HG02938 (cell line): ENCODE data around the gene CRACDL.

Experiments used
- ATAC-seq: cut with Tn5 transposase; IDR thresholded peaks from one replicate; pipeline ENCODE4 v1.9.1; 2021; ENCODE audit warnings: mild to moderate bottlenecking, moderate library complexity; ENCODE audit not compliant: unreplicated experiment

Gene CRACDL

GRCh38 chr2:98867539-98868309 lies 68.3 kb downstream of the CRACDL start:
- no peak for ATAC-seq

GRCh38 chr2:98866033-98866432 lies 70.0 kb downstream of the CRACDL start:
- no peak for ATAC-seq

DNA sequence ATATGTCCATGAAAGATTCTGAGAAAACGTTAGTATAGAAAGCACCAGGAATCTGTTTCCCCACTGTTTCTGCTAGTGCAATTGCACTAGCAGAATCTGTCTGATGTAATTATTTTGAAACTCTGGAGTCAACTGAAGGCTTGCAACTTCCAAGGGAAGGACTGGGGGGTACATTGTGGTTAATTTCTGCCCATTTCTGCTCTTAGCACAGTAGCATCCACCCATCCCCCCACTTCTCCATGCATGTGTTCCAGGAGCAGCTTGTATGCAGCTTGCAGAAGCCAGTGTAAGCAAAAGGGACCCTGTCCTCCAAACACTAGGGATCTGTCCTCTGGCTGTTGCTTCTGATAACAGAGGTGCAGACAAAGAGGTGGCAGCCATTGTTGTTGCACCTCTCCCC lies 74.4 kb downstream of the CRACDL start:
- ATAC-seq = no peak

GRCh38 chr2:98859323-98859722 lies 76.7 kb downstream of the CRACDL start:
- ATAC-seq = no peak

GRCh38 chr2:98857001-98857400 lies 79.0 kb downstream of the CRACDL start:
- ATAC-seq = no peak

GRCh38 chr2:98854682-98855081 lies 81.3 kb downstream of the CRACDL start:
- no peak for ATAC-seq

GRCh38 chr2:98852932-98853331 lies 83.1 kb downstream of the CRACDL start:
- ATAC-seq = no peak

- ATAC-seq = no peak
Measured at GRCh38 chr2:98850074-98850473, 86.0 kb downstream of the CRACDL start.

- ATAC-seq = no peak
Measured at GRCh38 chr2:98849113-98849512, 86.9 kb downstream of the CRACDL start.

GRCh38 chr2:98847853-98848252 lies 88.2 kb downstream of the CRACDL start:
- no peak for ATAC-seq

GRCh38 chr2:98846041-98846440 lies 90.0 kb downstream of the CRACDL start:
- no peak for ATAC-seq

DNA sequence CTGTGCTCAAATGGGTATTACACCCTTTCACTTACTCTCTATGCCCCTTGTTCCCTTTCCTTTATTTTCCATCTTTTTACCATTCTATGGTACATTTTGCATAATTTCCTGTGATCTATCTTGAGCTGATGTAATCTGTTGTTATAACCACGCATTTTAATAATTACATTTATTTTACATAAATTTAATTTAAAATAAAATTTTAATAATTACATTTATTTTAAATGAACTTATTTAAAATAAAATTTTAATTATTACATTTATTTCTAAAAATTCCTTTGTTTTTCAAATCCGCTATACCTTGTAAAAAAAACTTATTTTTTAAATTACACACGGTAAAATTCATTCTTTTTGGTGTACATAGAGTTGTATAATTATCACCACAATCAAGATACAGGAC lies 93.9 kb downstream of the CRACDL start:
- ATAC-seq = no peak

DNA sequence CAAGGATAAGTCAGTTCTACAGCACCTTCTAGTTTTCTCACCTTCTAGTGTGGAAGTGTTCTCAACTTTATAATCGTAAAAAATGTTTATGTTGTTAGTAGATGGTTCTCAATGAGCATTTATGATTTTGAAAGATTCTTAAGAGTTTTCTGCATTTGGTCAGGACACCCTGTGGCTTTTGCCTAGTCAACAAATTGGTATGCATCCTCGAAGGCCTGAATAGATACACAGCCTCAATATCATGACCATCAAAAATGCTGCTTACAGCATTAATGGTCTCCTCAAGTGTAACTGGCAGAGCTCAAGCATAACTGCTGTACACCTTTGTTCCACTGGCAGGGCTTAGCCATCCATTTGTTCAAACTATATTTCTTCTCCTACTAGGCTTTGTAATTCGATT lies 96.7 kb downstream of the CRACDL start:
- ATAC-seq = no peak

DNA sequence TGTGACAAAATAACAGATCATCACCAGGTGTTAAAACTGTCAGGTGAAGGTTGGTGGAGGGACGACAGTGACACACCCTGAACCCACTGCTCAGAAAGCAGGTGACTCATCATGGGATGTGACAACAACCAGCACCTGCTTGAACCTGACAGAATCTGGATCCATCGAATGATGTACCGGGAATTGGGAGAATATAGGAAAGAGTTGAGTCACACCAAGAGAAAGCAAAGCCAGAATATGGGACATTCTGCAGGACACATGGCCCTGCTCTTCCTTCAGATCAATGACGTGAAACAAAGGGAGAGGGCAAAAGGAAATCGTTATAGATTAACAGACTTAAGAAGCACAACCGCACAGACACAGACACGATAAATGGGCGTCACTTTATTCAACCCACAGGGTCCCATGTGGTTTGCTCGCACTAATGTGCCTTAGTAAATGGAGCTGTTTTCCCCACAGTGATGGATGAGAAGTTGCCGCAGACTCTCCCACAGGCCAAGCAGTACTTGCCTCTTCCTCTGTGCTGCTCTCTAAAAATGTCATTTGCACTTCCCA lies 100.1 kb downstream of the CRACDL start:
- ATAC-seq = no peak

GRCh38 chr2:98833917-98834263 lies 102.1 kb downstream of the CRACDL start:
- ATAC-seq = no peak

DNA sequence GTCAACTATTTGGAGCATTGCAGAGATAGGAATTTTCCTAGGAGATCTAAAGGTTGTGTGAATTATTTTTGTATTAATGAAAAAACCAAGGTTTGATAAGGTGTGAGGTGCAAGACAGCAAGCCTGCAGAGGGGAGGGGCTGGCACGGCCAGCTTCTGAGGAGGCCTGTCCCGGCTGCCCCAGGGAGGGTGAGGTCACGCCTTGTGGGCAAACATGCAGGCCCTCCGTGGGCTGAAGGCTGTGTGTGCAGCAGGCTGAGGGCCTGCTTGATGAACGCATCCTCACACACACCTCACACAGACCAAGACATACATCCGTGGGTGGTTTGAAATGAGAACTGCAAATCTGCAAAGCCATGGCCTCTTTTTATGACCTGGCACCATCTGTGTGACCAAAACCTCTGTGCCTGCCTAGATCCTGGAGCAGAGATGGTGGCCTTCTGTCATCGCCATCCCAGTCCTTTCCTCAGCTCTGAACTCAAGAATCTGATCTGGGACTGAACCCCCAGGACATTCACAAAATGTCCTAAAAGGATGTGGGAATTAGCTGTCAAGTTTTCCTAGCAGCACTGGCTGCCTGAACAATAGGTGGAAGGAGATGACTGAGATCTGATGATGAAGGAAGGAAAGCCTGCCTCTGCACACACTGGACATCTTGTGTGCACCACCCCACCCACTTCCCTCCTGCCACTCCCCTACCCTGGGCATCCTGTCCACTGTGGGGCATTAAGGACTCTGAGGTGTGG lies 102.7 kb downstream of the CRACDL start:
- ATAC-seq = no peak

DNA sequence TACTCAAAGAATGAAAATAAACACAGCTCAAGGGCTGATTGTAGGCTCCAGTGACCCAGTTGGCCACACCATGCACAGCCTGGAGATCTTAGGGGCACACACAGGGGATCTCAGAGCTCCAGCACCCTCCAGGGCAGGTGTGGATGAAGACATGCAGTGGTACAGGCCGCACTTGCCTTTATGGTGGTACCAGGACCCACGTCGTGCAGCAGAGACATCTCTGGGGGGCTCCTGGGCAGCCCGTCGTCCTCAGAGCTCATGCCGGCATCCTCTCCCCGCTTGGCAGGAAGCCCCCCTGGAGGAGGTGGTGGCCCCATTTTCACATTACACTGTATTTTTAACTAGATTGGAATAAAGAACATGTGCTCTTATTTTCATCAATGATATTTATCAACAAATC lies 103.9 kb downstream of the CRACDL start:
- ATAC-seq = no peak

DNA sequence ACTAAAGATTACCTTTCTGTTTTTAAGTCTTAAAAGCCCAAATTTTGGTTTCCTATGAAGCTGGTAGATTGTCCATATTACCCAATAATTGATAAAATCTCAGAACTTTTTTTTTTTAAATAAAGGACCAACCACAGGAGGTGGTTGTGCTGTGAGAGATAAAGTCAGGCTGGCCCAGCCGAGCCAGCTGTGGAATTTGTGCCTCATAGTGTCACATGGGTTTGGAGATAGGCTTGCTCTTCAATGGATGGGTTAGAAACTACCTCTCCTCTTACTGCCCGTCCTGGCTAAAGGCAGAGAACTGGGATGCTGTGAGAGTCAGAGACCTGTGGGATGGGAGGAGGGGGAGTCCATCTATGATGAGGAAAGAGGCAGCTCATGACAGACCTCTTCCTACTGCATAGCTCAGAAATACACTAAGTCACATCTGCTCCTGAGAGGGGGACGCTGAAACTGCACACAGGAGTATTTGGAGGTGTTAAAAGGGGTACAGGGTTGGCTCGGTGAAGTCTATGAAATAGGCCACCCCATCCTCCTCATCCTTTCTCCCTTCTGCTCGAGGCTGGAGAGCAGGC lies 105.4 kb downstream of the CRACDL start:
- ATAC-seq = no peak

GRCh38 chr2:98829581-98830270 lies 106.3 kb downstream of the CRACDL start:
- no peak for ATAC-seq

DNA sequence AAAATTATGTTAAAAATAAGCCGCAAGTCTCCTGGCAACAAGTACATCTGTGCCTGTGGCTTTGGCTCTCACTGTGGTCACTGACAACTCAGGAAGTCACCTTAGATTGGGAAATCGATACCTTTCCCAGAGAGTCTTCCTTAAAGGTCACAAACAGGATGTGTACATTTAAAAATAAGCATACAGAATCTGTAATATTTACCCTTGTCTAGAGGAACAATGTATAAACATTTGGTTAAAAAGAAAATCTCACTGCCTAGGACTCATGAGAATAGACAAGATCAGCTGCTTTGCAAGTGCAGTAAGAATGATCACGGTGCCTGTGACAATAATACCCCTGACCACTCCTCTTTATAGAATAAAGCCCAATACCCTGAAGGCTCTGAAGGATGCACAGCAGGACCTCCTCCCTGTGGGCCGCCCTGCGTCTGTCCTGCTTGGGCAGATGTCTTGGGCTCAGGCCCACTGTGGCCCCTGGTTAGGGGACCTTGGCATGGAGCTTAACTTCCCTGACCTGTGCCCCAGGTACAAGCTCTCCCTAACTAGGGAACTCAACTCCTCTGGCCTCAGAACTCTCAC lies 107.1 kb downstream of the CRACDL start:
- no peak for ATAC-seq

GRCh38 chr2:98828369-98828744 lies 107.7 kb downstream of the CRACDL start:
- ATAC-seq = no peak
